ENCODE measurements around the gene RNF180.

RNF180 gene

DNA sequence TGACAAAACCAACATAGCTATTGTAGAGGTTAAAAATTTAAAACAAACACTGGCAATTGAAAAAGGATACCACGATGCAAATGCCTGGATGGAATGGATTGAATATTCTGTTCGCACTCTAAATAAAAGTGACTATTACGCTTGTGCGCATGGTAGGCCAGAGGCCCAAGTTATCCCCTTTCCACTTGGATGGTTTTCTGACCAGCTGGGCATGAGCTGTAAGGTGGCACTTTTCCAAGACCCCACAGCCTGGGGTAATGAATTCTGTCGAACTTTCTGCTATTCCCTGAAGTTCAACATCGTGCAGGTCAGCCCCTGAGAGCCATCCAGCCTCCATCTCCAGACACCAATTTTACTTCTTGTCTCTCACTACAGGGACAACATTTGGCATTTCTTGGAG lies 5.4 kb upstream of the RNF180 start:
- H3K9ac ChIP-seq (ENCODE audit: low read depth, low read length), result no peak overlapping the region
- DNase-seq, result no peak
- H3K9me3 ChIP-seq (ENCODE audit: insufficient read depth, low read length, severe bottlenecking), result no peaks in the 10 kb centered on the region
- H3K27ac ChIP-seq (ENCODE audit: low read length), result no peak overlapping the region
- no peaks in the 10 kb centered on the region for H3K27me3 ChIP-seq (ENCODE audit: insufficient read depth, low read length, poor library complexity)
- no peaks in the 10 kb centered on the region for H3K36me3 ChIP-seq (ENCODE audit: insufficient read depth, low read length)
- H3K79me2 ChIP-seq (ENCODE audit: insufficient read depth, low read length), result no peaks in the 10 kb centered on the region
- no peak overlapping the region for H2AFZ ChIP-seq (ENCODE audit: low read depth, low read length)
- H4K20me1 ChIP-seq (ENCODE audit: insufficient read depth, low read length), result no peaks in the 10 kb centered on the region
- no peak overlapping the region for H3K4me3 ChIP-seq (ENCODE audit: low read depth in 1 of 2, low read length in 2 of 2)
- H3K4me1 ChIP-seq (ENCODE audit: insufficient read depth, low read length), result no peaks in the 10 kb centered on the region
- TF ChIP-seq, protein P1, sequence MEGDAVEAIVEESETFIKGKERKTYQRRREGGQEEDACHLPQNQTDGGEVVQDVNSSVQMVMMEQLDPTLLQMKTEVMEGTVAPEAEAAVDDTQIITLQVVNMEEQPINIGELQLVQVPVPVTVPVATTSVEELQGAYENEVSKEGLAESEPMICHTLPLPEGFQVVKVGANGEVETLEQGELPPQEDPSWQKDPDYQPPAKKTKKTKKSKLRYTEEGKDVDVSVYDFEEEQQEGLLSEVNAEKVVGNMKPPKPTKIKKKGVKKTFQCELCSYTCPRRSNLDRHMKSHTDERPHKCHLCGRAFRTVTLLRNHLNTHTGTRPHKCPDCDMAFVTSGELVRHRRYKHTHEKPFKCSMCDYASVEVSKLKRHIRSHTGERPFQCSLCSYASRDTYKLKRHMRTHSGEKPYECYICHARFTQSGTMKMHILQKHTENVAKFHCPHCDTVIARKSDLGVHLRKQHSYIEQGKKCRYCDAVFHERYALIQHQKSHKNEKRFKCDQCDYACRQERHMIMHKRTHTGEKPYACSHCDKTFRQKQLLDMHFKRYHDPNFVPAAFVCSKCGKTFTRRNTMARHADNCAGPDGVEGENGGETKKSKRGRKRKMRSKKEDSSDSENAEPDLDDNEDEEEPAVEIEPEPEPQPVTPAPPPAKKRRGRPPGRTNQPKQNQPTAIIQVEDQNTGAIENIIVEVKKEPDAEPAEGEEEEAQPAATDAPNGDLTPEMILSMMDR (IDR thresholded peaks at IDR 0.05; ENCODE audit: borderline replicate concordance, extremely low read depth, low read length, poor library complexity, severe bottlenecking), result no peak
- TF ChIP-seq EZH2 (IDR thresholded peaks at IDR 0.05; ENCODE audit: borderline replicate concordance, low read depth, low read length, severe bottlenecking), result no peak
- ATAC-seq (ENCODE audit: insufficient read depth, low read depth), result no peak
- H3K4me2 ChIP-seq (ENCODE audit: insufficient read depth, low read length), result no peak overlapping the region

- no peaks in the 10 kb centered on the region for H3K4me1 ChIP-seq (ENCODE audit: insufficient read depth, low read length)
- H3K27ac ChIP-seq (ENCODE audit: low read length), result no peak overlapping the region
- no peak overlapping the region for H3K4me3 ChIP-seq (ENCODE audit: low read depth in 1 of 2, low read length in 2 of 2)
- no peaks in the 10 kb centered on the region for H3K36me3 ChIP-seq (ENCODE audit: insufficient read depth, low read length)
- H3K9ac ChIP-seq (ENCODE audit: low read depth, low read length), result no peak overlapping the region
- H3K27me3 ChIP-seq (ENCODE audit: insufficient read depth, low read length, poor library complexity), result no peaks in the 10 kb centered on the region
- ATAC-seq (ENCODE audit: insufficient read depth, low read depth) (no peak), DNase-seq (no peak)
- H3K79me2 ChIP-seq (ENCODE audit: insufficient read depth, low read length), result no peaks in the 10 kb centered on the region
- no peaks in the 10 kb centered on the region for H3K9me3 ChIP-seq (ENCODE audit: insufficient read depth, low read length, severe bottlenecking)
- no peak overlapping the region for H2AFZ ChIP-seq (ENCODE audit: low read depth, low read length)
- TF ChIP-seq, protein P1 (IDR thresholded peaks at IDR 0.05; ENCODE audit: borderline replicate concordance, extremely low read depth, low read length, poor library complexity, severe bottlenecking), result no peak
- no peak for TF ChIP-seq EZH2 (IDR thresholded peaks at IDR 0.05; ENCODE audit: borderline replicate concordance, low read depth, low read length, severe bottlenecking)
- no peak overlapping the region for H3K4me2 ChIP-seq (ENCODE audit: insufficient read depth, low read length)
- no peaks in the 10 kb centered on the region for H4K20me1 ChIP-seq (ENCODE audit: insufficient read depth, low read length)
These were observed 4.2 kb upstream of the RNF180 start for GRCh38 chr5:64161420-64161819.

GRCh38 chr5:64163135-64163534 lies 2.5 kb upstream of the RNF180 start:
- Histone ChIP-seq H3K27ac (ENCODE audit: low read length) (no peak overlapping the region), H2AFZ (ENCODE audit: low read depth, low read length) (no peak overlapping the region), H3K9ac (ENCODE audit: low read depth, low read length) (no peak overlapping the region), H3K9me3 (ENCODE audit: insufficient read depth, low read length, severe bottlenecking) (no peaks in the 10 kb centered on the region), H3K4me3 (ENCODE audit: low read depth in 1 of 2, low read length in 2 of 2) (no peak overlapping the region), H3K36me3 (ENCODE audit: insufficient read depth, low read length) (no peaks in the 10 kb centered on the region), H3K4me1 (ENCODE audit: insufficient read depth, low read length) (no peaks in the 10 kb centered on the region), H3K4me2 (ENCODE audit: insufficient read depth, low read length) (no peak overlapping the region), H4K20me1 (ENCODE audit: insufficient read depth, low read length) (no peaks in the 10 kb centered on the region), H3K79me2 (ENCODE audit: insufficient read depth, low read length) (no peaks in the 10 kb centered on the region), H3K27me3 (ENCODE audit: insufficient read depth, low read length, poor library complexity) (no peaks in the 10 kb centered on the region)
- ATAC-seq (ENCODE audit: insufficient read depth, low read depth), result no peak
- DNase-seq, result no peak
- TF ChIP-seq, protein P1 (IDR thresholded peaks at IDR 0.05; ENCODE audit: borderline replicate concordance, extremely low read depth, low read length, poor library complexity, severe bottlenecking), result no peak
- TF ChIP-seq EZH2 (IDR thresholded peaks at IDR 0.05; ENCODE audit: borderline replicate concordance, low read depth, low read length, severe bottlenecking), result no peak

DNA sequence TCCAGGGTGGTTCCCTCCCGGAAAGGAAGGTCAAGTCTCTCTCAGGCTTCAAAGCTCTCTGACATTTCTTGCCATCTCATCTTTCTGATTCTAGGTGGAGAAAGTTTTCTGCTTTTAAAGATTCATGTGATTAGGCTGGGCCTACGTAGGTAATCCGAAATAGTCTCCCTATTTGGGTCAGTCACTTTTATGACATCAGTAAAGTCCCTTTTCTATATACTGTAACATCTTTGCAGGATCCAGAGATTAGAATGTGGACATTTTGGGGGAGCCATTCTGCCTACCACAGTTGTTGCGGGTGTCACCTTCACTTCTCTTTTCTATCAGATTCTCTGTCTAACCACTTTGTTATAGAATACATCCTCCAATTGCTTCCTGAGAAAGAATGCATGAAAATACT lies 1.9 kb upstream of the RNF180 start:
- Histone ChIP-seq H3K4me3 (ENCODE audit: low read depth in 1 of 2, low read length in 2 of 2) (no peak overlapping the region), H3K9ac (ENCODE audit: low read depth, low read length) (no peak overlapping the region), H3K27ac (ENCODE audit: low read length) (no peak overlapping the region), H3K36me3 (ENCODE audit: insufficient read depth, low read length) (no peaks in the 10 kb centered on the region), H3K4me2 (ENCODE audit: insufficient read depth, low read length) (no peak overlapping the region), H3K4me1 (ENCODE audit: insufficient read depth, low read length) (no peaks in the 10 kb centered on the region), H3K27me3 (ENCODE audit: insufficient read depth, low read length, poor library complexity) (no peaks in the 10 kb centered on the region), H3K79me2 (ENCODE audit: insufficient read depth, low read length) (no peaks in the 10 kb centered on the region), H3K9me3 (ENCODE audit: insufficient read depth, low read length, severe bottlenecking) (no peaks in the 10 kb centered on the region), H2AFZ (ENCODE audit: low read depth, low read length) (no peak overlapping the region), H4K20me1 (ENCODE audit: insufficient read depth, low read length) (no peaks in the 10 kb centered on the region)
- DNase-seq (no peak), ATAC-seq (ENCODE audit: insufficient read depth, low read depth) (no peak)
- TF ChIP-seq, protein P1 (IDR thresholded peaks at IDR 0.05; ENCODE audit: borderline replicate concordance, extremely low read depth, low read length, poor library complexity, severe bottlenecking), result no peak
- no peak for TF ChIP-seq EZH2 (IDR thresholded peaks at IDR 0.05; ENCODE audit: borderline replicate concordance, low read depth, low read length, severe bottlenecking)
